Measurements from ENCODE around the gene COL4A2.

COL4A2 gene

GRCh38 chr13:110291286-110291685, 15.8 kb upstream of the COL4A2 start:
- DNase-seq (ENCODE audit: low spot score): no peak

GRCh38 chr13:110293037-110293436, 14.0 kb upstream of the COL4A2 start:
- DNase-seq (ENCODE audit: low spot score): no peak

- DNase-seq (ENCODE audit: low spot score): no peak
Measured at GRCh38 chr13:110293649-110294048, 13.4 kb upstream of the COL4A2 start.

GRCh38 chr13:110294146-110294545, 12.9 kb upstream of the COL4A2 start:
- no peak for DNase-seq (ENCODE audit: low spot score)

GRCh38 chr13:110294622-110295021, 12.5 kb upstream of the COL4A2 start:
- DNase-seq (ENCODE audit: low spot score): no peak

- DNase-seq (ENCODE audit: low spot score): no peak
Measured at GRCh38 chr13:110297011-110297410, 10.1 kb upstream of the COL4A2 start.

GRCh38 chr13:110297766-110298504, 9.1 kb upstream of the COL4A2 start:
- DNase-seq (ENCODE audit: low spot score): no peak

GRCh38 chr13:110298505-110299282, 8.4 kb upstream of the COL4A2 start:
- no peak for DNase-seq (ENCODE audit: low spot score)

- DNase-seq (ENCODE audit: low spot score): no peak
Measured at GRCh38 chr13:110299283-110299840, 7.7 kb upstream of the COL4A2 start.

GRCh38 chr13:110300090-110300815, 6.8 kb upstream of the COL4A2 start:
- DNase-seq (ENCODE audit: low spot score): no peak

GRCh38 chr13:110301083-110301482, 6.0 kb upstream of the COL4A2 start:
- no peak for DNase-seq (ENCODE audit: low spot score)

GRCh38 chr13:110301606-110302553, 5.2 kb upstream of the COL4A2 start:
- DNase-seq (ENCODE audit: low spot score): no peak

GRCh38 chr13:110302997-110303396, 4.1 kb upstream of the COL4A2 start:
- no peak for DNase-seq (ENCODE audit: low spot score)

- DNase-seq (ENCODE audit: low spot score): no peak
Measured at GRCh38 chr13:110303644-110304043, 3.4 kb upstream of the COL4A2 start.

- no peak for DNase-seq (ENCODE audit: low spot score)
Measured at GRCh38 chr13:110304256-110304655, 2.8 kb upstream of the COL4A2 start.

- no peak for DNase-seq (ENCODE audit: low spot score)
Measured at GRCh38 chr13:110305001-110305400, 2.1 kb upstream of the COL4A2 start.

- no peak for DNase-seq (ENCODE audit: low spot score)
Measured at GRCh38 chr13:110305544-110305943, 1.5 kb upstream of the COL4A2 start.

- DNase-seq (ENCODE audit: low spot score): no peak
Measured at GRCh38 chr13:110305949-110306339, 1.1 kb upstream of the COL4A2 start.

GRCh38 chr13:110306340-110306959, 634 bp upstream of the COL4A2 start:
- no peak for DNase-seq (ENCODE audit: low spot score)

GRCh38 chr13:110307767-110308655, 927 bp downstream of the COL4A2 start:
- DNase-seq (ENCODE audit: low spot score): no peak

Measured in HuH-7 (cell line).